Lung microvascular endothelial cell (primary cell): ENCODE measurements around the gene CAPG. TPM values are rescaled to one million over a fixed set of nuclear protein-coding genes. Genes with fewer than 3 reads are reported as not detected.
"Not testable (repeated sequence)": the region's sequence is repeated elsewhere in the genome, so short reads cannot be mapped to it uniquely, and the experiment has no call there.

ENCODE experiments used
- DNase-seq, 2 donors: peaks; one replicate each; pipeline versions ENCODE4 v3.0.0 to v3.0.0-alpha.2; 2010; ENCODE audit warnings: low read depth in 2 of 2
- total RNA-seq: library from RNA; depleted of rRNA; stranded (reverse); fragments of >200 nt; gene quantifications from 2 replicates; pipeline ENCODE4 v1.2.1, GENCODE V29; 2014

CAPG gene
- total RNA-seq, 1 donor from 2014 or later: 23.4 TPM

GRCh38 chr2:85396531-85397470 is 13.4 kb downstream of the CAPG start:
- peak in 1 of 2 donors; percentile 32 for DNase-seq

GRCh38 chr2:85395912-85396475 is 14.2 kb downstream of the CAPG start:
- no peak for DNase-seq

DNA sequence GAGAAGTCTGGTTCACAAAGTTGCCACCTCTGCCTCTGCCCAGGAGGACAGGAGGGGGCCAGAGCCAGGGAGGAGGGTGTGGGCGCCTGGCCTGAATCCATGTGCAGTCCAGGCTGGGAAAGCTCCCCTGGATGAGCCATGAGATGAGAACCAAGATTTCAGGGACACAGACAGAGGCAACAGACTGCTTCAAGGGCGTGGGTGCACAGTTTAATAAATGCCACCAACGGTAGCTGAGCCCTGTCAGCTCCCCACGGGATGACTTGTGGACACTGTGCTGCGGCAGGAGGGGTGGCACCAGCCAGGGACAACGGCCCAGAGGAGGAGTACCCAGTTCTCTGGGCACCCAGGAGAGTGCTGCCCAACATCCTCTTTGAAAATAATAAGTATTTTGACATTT is 15.2 kb downstream of the CAPG start:
- no peak for DNase-seq

DNA sequence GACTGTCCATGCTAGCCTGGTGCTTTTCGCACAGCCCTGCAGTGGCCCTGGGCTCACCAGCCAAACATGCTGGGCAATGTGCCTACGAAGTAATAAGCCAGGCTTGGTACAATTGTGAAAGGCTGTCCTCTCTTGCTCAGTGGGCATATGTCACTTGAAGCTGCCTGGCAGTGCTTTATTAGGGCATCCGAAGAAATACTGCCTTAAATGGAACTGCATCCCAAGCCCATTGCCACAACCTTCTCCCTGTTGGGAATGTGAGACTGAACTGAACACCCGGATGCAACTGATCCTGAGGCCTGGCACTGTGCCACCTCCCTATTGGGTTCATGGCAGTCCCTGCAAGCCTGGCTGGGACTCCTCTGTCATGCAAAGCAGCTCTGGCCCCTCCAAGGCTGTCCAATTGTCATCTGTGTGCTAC is 15.9 kb downstream of the CAPG start:
- DNase-seq: no peak

DNA sequence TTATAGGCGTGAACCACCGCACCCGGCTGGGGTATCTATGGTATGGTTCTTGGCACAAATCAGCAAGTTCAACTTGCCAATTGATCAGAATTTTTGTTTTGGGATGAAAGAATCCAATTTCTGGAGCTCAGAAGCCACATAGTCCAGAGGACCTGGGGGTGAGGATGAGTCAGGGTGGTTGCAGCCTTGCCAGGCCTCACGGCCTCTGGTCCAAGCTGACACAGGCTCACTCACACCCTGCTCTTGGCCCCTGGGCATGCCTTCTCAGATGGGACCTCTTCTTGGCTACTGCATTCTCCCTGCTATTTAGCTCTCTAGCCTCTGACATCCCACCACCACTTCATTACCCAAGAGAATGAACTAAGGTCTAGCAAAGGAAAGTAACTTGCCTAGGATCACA is 16.3 kb downstream of the CAPG start:
- DNase-seq: no peak

DNA sequence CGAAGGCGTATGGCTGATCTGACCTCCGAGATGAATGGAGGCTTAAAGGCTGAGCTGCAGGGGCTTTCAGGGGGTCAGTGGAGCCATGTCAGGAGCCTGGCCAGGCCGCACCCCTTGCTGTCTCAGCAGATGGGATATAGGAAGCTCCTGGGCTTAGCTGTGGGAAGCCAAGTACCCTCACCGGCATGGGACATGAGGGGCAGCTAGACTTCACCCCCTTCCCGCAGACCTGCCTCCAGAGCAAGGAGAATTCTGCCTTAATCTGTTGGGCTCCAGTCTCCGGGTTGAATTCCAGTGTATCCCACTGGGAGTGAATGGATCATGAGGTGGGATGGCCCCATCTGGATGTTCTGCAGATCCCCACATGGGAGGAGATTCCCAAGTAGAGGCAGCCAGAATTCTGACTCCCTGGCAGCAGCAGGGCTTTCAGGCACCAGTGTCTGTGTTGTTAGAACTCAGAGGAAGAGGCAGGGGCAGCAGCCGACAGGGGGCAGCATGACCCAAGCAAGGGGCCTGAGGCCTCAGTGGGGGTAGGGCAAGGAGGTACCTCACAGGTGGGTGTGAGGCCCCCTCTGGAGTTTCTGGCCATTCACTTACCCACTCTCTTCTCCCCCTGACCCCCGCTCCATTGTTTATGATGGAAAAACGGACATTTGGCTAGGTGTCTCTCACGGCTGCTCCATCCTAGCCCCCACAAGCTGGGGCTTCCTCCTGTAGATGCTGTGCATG is 19.1 kb downstream of the CAPG start:
- DNase-seq: peak; percentile 44 to 69

GRCh38 chr2:85388878-85389538 is 21.2 kb downstream of the CAPG start:
- DNase-seq: no peak

GRCh38 chr2:85387754-85388153 is 22.4 kb downstream of the CAPG start:
- DNase-seq: no peak

GRCh38 chr2:85385746-85386145 is 24.4 kb downstream of the CAPG start:
- DNase-seq: no peak

DNA sequence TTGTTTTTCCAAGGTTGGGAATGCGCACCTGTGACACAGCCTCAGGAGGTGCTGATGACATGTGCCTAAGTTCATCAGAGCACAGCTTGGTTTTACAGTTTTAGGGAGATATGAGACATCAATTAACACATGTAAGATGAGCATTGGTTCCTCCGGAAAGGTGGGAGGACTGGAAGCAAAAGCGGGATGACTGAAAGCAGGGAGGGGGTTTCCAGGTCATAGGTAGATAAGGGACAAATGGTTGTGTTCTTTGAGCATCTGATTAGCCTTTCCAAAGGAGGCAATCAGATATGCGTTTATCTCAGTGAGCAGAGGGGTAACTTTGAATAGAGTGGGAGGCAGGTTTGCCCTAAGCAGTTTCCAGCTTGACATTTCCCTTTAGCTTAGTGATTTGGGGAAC is 26.3 kb downstream of the CAPG start:
- no peak for DNase-seq

DNA sequence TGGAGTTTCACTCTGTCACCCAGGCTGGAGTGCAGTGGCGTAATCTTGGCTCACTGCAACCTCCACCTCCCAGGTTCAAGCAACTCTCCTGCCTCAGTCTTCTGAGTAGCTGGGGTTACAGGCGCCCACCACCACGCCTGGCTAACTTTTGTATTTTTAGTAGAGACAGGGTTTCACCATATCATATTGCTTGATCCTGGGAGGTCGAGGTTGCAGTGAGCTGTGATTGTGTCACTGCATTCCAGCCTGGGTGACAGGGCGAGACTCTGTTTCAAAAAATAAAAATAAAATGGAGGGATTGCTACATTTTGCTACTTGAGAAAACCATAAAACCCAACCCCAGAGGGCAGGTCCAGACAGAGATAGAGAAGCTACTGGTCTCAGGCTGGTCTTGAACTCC is 27.0 kb downstream of the CAPG start:
- not testable (repeated sequence) for DNase-seq

- no peak for DNase-seq
Observed at GRCh38 chr2:85380048-85380447, 30.1 kb downstream of the CAPG start.

- no peak for DNase-seq
Observed at GRCh38 chr2:85378257-85378656, 31.9 kb downstream of the CAPG start.

GRCh38 chr2:85377083-85377482 is 33.1 kb downstream of the CAPG start:
- DNase-seq: no peak

- DNase-seq: no peak
Observed at GRCh38 chr2:85376291-85377065, 33.7 kb downstream of the CAPG start.

DNA sequence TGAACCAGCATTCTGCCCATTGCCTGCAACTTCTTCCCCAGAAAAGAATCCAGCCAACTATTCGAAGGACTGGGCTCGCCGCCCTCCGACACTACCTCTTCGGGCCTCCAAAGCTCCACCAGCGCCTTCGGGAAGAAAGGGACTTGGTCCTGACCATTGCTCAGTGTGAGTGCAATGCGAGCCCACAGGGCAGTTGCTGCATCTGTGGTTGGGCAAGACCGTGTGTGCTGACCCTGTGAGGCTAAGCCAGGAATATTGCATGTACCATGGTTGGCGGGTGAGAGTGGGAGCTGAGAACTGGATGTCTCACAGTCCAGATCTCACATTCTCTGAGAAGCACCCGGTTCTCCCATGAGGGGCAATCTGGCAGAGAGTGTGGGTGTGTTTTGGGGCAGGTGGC is 39.1 kb downstream of the CAPG start:
- no peak for DNase-seq

DNA sequence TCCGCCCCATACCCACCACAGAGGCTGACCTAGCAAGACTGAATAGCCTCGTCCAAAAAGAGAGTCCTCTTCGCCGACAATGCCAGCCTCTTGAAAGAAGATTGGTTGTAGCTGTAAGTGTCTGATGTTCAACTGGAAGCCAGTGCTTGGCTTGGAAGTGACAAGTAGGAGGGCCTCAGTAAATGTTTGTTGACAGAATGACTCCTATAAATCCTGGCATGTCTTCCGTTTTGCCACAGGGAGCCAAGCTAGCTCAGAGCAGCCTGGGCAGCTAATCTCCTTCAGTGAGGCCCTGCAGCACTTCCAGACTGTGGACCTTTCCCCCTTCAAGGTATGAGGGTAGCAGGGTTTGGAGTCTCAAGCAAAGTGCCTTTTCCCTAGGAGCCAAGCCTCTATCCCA is 40.7 kb downstream of the CAPG start:
- DNase-seq: no peak

GRCh38 chr2:85368921-85369320 is 41.2 kb downstream of the CAPG start:
- DNase-seq: no peak

GRCh38 chr2:85367180-85367579 is 43.0 kb downstream of the CAPG start:
- DNase-seq: no peak

DNA sequence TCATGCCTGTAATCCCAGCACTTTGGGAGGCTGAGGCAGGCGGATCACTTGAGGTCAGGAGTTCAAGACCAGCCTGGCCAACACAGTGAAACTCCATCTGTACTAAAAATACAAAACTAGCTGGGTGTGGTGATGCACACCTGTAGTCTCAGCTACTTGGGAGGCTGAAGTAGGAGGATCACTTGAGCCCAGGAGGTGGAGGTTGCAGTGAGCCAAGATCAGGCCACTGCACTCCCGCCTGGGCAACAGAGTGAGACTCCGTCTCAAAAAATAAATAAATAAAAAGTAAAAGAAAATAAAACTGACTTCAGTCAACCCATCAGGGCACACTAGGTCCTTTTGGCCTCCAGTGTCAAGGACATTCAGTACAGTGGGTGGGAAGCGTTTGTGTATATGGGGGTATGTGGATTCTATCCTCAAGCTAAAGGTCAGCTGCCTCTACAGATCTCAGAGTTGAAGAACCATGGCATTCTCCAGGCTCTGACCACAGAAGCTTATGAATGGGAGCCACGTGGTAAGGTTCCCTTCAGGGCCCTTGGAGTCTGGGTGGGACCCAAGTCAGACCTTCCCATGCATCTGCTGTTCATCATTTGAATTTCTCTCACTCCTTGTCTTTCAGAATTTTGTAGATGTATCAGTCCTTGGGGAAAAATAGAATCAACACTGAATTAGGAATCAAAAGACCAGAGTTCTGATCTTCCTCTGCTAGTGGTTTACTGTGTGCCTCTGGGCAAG is 47.3 kb downstream of the CAPG start:
- not testable (repeated sequence) for DNase-seq
